HEK293 (cell line): ENCODE data around the gene SPATA31C2.

ENCODE experiments used
- REPIN1 ChIP-seq: fragments of 450-650 bp; formaldehyde crosslinking; IDR thresholded peaks from 2 replicates; pipeline ENCODE4 v1.5.1; 2017; ENCODE audit warnings: missing biosample characterization, missing genetic modification characterization, low read depth
- SP3 ChIP-seq: fragments of 450-650 bp; formaldehyde crosslinking; IDR thresholded peaks from 2 replicates; pipeline ENCODE4 v1.5.1; 2016; ENCODE audit warnings: missing biosample characterization, missing genetic modification characterization
- ZNF24 ChIP-seq: fragments of 450-650 bp; formaldehyde crosslinking; IDR thresholded peaks from 2 replicates; pipeline ENCODE4 v1.5.1; 2016; ENCODE audit warnings: missing biosample characterization, missing genetic modification characterization
- ZNF501 ChIP-seq: fragments of 450-650 bp; formaldehyde crosslinking; IDR thresholded peaks from 2 replicates; pipeline ENCODE4 v1.5.1; 2016; ENCODE audit warnings: missing biosample characterization, missing genetic modification characterization
- ZNF529 ChIP-seq: fragments of 450-650 bp; formaldehyde crosslinking; IDR thresholded peaks from 2 replicates; pipeline ENCODE4 v1.5.1; 2017; ENCODE audit warnings: missing genetic modification characterization, missing biosample characterization; ENCODE audit not compliant: insufficient replicate concordance
- ZNF558 ChIP-seq: fragments of 450-650 bp; formaldehyde crosslinking; IDR thresholded peaks from 2 replicates; pipeline ENCODE4 v1.5.1; 2016; ENCODE audit warnings: missing biosample characterization, missing genetic modification characterization
- ZNF623 ChIP-seq: fragments of 450-650 bp; formaldehyde crosslinking; IDR thresholded peaks from 2 replicates; pipeline ENCODE4 v1.5.1; 2016; ENCODE audit warnings: missing biosample characterization, missing genetic modification characterization
- ZNF670 ChIP-seq: fragments of 450-650 bp; formaldehyde crosslinking; IDR thresholded peaks from 2 replicates; pipeline ENCODE4 v1.5.1; 2016; ENCODE audit warnings: missing biosample characterization, missing genetic modification characterization, low read depth
- TF ChIP-seq, protein P1 (sequence below): fragments of 450-650 bp; formaldehyde crosslinking; IDR thresholded peaks from 2 replicates; pipeline ENCODE4 v1.5.1; 2016; ENCODE audit warnings: missing biosample characterization, missing genetic modification characterization
- TF ChIP-seq, protein P2 (sequence below): sonication (generic); formaldehyde crosslinking; IDR thresholded peaks from 2 replicates; pipeline ENCODE4 v1.8.1; 2022; ENCODE audit warnings: mild to moderate bottlenecking, moderate library complexity, missing genetic modification reagents
- TF ChIP-seq, protein P3 (sequence below): fragments of 450-650 bp; formaldehyde crosslinking; IDR thresholded peaks from 2 replicates; pipeline ENCODE4 v1.5.1; 2016; ENCODE audit warnings: missing biosample characterization, missing genetic modification characterization

DNA sequence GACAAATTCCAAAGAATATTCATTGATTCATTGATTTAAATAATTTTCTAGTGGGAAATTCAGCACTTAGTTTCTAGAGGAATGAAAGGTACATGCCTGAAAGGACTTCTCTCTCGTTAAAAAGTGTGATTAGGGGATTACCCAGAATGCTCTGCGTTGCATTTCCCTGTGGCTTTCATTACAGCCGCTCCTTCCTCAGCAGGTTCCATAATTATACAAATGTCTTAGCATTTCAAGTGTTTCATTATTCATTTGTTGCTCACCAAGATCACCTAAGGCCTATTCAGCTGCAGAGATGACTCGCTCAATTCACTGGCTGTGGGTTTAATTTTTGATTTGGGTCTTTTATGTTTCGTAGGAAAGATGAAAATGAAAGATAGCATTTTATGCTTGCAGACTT lies 52.8 kb downstream of the SPATA31C2 start:
- TF ChIP-seq ZNF24 (tag by site-specific recombination), result no peak
- TF ChIP-seq, protein P1, sequence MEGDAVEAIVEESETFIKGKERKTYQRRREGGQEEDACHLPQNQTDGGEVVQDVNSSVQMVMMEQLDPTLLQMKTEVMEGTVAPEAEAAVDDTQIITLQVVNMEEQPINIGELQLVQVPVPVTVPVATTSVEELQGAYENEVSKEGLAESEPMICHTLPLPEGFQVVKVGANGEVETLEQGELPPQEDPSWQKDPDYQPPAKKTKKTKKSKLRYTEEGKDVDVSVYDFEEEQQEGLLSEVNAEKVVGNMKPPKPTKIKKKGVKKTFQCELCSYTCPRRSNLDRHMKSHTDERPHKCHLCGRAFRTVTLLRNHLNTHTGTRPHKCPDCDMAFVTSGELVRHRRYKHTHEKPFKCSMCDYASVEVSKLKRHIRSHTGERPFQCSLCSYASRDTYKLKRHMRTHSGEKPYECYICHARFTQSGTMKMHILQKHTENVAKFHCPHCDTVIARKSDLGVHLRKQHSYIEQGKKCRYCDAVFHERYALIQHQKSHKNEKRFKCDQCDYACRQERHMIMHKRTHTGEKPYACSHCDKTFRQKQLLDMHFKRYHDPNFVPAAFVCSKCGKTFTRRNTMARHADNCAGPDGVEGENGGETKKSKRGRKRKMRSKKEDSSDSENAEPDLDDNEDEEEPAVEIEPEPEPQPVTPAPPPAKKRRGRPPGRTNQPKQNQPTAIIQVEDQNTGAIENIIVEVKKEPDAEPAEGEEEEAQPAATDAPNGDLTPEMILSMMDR, result no peak
- TF ChIP-seq REPIN1 (tag by site-specific recombination), result no peak
- TF ChIP-seq ZNF501 (tag by site-specific recombination), result no peak
- TF ChIP-seq, protein P2, sequence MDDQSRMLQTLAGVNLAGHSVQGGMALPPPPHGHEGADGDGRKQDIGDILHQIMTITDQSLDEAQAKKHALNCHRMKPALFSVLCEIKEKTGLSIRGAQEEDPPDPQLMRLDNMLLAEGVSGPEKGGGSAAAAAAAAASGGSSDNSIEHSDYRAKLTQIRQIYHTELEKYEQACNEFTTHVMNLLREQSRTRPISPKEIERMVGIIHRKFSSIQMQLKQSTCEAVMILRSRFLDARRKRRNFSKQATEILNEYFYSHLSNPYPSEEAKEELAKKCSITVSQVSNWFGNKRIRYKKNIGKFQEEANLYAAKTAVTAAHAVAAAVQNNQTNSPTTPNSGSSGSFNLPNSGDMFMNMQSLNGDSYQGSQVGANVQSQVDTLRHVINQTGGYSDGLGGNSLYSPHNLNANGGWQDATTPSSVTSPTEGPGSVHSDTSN (CRISPR knock-in tag), result no peak
- no peak for TF ChIP-seq ZNF623 (tag by site-specific recombination)
- TF ChIP-seq ZNF558 (tag by site-specific recombination), result no peak
- TF ChIP-seq, protein P3, sequence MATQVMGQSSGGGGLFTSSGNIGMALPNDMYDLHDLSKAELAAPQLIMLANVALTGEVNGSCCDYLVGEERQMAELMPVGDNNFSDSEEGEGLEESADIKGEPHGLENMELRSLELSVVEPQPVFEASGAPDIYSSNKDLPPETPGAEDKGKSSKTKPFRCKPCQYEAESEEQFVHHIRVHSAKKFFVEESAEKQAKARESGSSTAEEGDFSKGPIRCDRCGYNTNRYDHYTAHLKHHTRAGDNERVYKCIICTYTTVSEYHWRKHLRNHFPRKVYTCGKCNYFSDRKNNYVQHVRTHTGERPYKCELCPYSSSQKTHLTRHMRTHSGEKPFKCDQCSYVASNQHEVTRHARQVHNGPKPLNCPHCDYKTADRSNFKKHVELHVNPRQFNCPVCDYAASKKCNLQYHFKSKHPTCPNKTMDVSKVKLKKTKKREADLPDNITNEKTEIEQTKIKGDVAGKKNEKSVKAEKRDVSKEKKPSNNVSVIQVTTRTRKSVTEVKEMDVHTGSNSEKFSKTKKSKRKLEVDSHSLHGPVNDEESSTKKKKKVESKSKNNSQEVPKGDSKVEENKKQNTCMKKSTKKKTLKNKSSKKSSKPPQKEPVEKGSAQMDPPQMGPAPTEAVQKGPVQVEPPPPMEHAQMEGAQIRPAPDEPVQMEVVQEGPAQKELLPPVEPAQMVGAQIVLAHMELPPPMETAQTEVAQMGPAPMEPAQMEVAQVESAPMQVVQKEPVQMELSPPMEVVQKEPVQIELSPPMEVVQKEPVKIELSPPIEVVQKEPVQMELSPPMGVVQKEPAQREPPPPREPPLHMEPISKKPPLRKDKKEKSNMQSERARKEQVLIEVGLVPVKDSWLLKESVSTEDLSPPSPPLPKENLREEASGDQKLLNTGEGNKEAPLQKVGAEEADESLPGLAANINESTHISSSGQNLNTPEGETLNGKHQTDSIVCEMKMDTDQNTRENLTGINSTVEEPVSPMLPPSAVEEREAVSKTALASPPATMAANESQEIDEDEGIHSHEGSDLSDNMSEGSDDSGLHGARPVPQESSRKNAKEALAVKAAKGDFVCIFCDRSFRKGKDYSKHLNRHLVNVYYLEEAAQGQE, result no peak
- TF ChIP-seq SP3, result no peak
- TF ChIP-seq ZNF670 (tag by site-specific recombination), result no peak
- TF ChIP-seq ZNF529, result no peak
